Measurements from ENCODE around the gene POU2F3.

- TF ChIP-seq CTCF (IDR thresholded peaks at IDR 0.05) (no peak), POLR2A (IDR thresholded peaks at IDR 0.05) (no peak), EP300 (IDR thresholded peaks at IDR 0.05) (no peak), POLR2AphosphoS5 (IDR thresholded peaks at IDR 0.05) (no peak)
Observed at GRCh38 chr11:120256779-120257178, 16.8 kb downstream of the POU2F3 start.
